Measurements from ENCODE around the gene SENP1. TPM values are rescaled to one million over a fixed set of nuclear protein-coding genes. Genes with fewer than 3 reads are reported as not detected.

SENP1 gene
- total and polyA plus RNA-seq, 9 donors: 6.2 to 28.9 (median 19.7) TPM

- Histone ChIP-seq H3K4me1 (ENCODE audit: insufficient read depth) (peaks cover 13% of the 10 kb centered on the region), H3K9me3 (no peaks in the 10 kb centered on the region), H3K36me3 (no peaks in the 10 kb centered on the region), H3K27ac (no peak overlapping the region), H3K27me3 (peaks cover 3% of the 10 kb centered on the region), H3K4me3 (peak overlapping the region; percentile 39)
- peak in 1 of 5 donors; percentile 34 for DNase-seq
- intact Hi-C loops (cut with DNase I): no loop called here
- 1 to 2% (median 2%) methylated on average over 13 of the region's 13 CpGs for WGBS, 3 donors
- no peak for TF ChIP-seq POLR2A (IDR thresholded peaks at IDR 0.05)
- no peak for TF ChIP-seq CTCF (IDR thresholded peaks at IDR 0.05)
- TF ChIP-seq EP300 (IDR thresholded peaks at IDR 0.05): no peak
These were observed 103.5 kb downstream of the SENP1 start for GRCh38 chr12:48002414-48002730.

GRCh38 chr12:48001505-48002413, 104.1 kb downstream of the SENP1 start:
- Histone ChIP-seq H3K27me3 (peaks cover 3% of the 10 kb centered on the region), H3K9me3 (no peaks in the 10 kb centered on the region), H3K36me3 (no peaks in the 10 kb centered on the region), H3K4me3 (peak overlapping the region; percentile 39), H3K27ac (no peak overlapping the region), H3K4me1 (ENCODE audit: insufficient read depth) (peaks cover 13% of the 10 kb centered on the region)
- intact Hi-C loops (cut with DNase I): no loop called here
- 0 to 1% (median 1%) methylated on average over 57 of the region's 57 CpGs for WGBS, 3 donors
- TF ChIP-seq EP300 (IDR thresholded peaks at IDR 0.05) (no peak), CTCF (IDR thresholded peaks at IDR 0.05) (no peak), POLR2A (IDR thresholded peaks at IDR 0.05) (no peak)
- DNase-seq: peak in 2 of 5 donors; percentile 55 to 56

- Histone ChIP-seq H3K27me3 (no peaks in the 10 kb centered on the region), H3K36me3 (no peaks in the 10 kb centered on the region), H3K4me1 (ENCODE audit: insufficient read depth) (peaks cover 13% of the 10 kb centered on the region), H3K9me3 (no peaks in the 10 kb centered on the region), H3K27ac (no peak overlapping the region), H3K4me3 (peak overlapping the region; percentile 39)
- intact Hi-C loops (cut with DNase I): no loop called here
- DNase-seq: peak in 1 of 5 donors; percentile 38
- TF ChIP-seq EP300 (IDR thresholded peaks at IDR 0.05) (no peak), CTCF (IDR thresholded peaks at IDR 0.05) (no peak), POLR2A (IDR thresholded peaks at IDR 0.05) (no peak)
- 5 to 7% (median 6%) methylated on average over 18 of the region's 18 CpGs for WGBS, 3 donors
These were observed 104.9 kb downstream of the SENP1 start for GRCh38 chr12:48000878-48001504.

- Histone ChIP-seq H3K36me3 (no peaks in the 10 kb centered on the region), H3K4me3 (no peak overlapping the region), H3K9me3 (no peaks in the 10 kb centered on the region), H3K4me1 (ENCODE audit: insufficient read depth) (peaks cover 13% of the 10 kb centered on the region), H3K27me3 (no peaks in the 10 kb centered on the region), H3K27ac (no peak overlapping the region)
- intact Hi-C loops (cut with DNase I): no loop called here
- 71 to 73% (median 71%) methylated on average over 9 of the region's 9 CpGs for WGBS, 3 donors
- peak in 1 of 5 donors; percentile 26 for DNase-seq
- no peak for TF ChIP-seq EP300 (IDR thresholded peaks at IDR 0.05)
- no peak for TF ChIP-seq POLR2A (IDR thresholded peaks at IDR 0.05)
- no peak for TF ChIP-seq CTCF (IDR thresholded peaks at IDR 0.05)
These were observed 106.1 kb downstream of the SENP1 start for GRCh38 chr12:47999816-48000215.

All from ovary (tissue), 9 donors.